Stimulated activated CD8-positive, alpha-beta memory T cell treated with anti-CD3 and anti-CD28 coated beads, Interleukin-15, amount 100 ng/mL, for 24 hours (primary cell): ENCODE results near the gene C12orf76.

Experiments used
- DNase-seq: peaks from one replicate; pipeline ENCODE4 v3.0.0-alpha.2; 2020; ENCODE audit warnings: low read depth

The C12orf76 gene

DNA sequence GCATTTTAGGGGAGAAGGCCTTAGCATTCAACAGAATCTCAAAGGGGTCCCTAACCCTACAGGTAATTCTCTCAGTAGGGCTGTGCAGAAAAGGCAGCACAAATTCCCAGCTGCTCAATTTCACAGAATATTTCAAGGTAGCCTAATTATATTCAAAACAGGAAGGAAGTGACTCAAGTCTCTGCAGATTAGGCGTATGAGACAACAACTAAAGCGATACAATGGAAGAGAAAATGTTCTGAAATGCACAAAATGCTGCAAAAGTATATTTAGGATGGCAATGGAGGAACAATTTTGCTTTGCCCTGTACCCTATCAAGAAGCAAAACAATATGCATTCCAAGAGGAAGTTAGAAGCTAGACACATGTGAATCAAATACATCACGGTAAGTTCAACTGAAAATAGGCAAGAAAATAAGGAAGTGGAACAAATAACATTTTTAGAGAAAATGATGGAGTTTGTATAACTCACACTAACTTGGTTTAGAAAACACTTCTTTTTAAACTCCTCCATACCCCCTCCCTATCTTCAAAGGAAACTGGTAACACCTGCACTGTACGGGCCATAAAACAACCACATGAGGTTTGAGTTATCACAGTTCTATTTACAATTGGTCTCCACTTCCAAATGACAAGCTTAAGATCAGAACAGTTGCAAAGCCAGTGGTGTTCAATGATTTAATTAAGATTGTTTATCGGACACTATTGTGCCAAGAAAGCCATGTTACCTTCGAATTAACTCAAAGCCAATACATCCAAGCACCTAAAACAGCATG, 53.7 kb downstream of the C12orf76 start:
- no peak for DNase-seq

DNA sequence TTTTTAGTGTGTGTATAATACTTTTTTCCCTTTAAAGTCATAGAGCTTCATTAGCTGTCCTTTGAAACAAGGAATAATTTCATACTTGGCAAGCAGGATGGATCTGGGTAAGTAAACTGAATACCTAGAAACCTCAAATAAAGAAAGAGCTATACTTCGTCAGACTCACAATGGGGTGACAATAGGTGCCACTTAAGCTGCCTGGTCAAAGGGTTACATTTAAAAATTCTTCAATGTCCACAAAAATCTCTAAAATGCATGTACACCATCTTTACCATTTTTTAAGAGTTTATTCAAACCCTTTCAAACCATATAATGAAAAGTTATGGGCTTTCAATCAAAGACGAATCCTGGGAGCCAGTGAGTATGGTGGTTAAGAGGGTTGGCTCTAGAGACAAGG, 55.2 kb downstream of the C12orf76 start:
- DNase-seq = no peak

GRCh38 chr12:109991586-109991985, 56.7 kb downstream of the C12orf76 start:
- no peak for DNase-seq
